ENCODE results near the gene SZT2. TPM values are rescaled to one million over a fixed set of nuclear protein-coding genes. Genes with fewer than 3 reads are reported as not detected.

Gene SZT2
- 5.6 and 8.0 TPM in 2 replicates for total RNA-seq (2016; rRNA removed; fragmentation: Illumina TruSeq; extraction: Trizol)
- total RNA-seq (2016; cell fraction: cytosol; rRNA removed; fragmentation: Illumina TruSeq; extraction: Trizol; ENCODE audit: low read depth) = 3.8 TPM in 2 replicates
- 4.3 and 9.7 TPM in 2 replicates for total RNA-seq (2016; cell fraction: insoluble cytoplasmic fraction; rRNA removed; fragmentation: Illumina TruSeq; extraction: Trizol)
- total RNA-seq (2016; cell fraction: membrane; rRNA removed; fragmentation: Illumina TruSeq; extraction: Trizol) = 3.6 TPM in 2 replicates
- 17.5 and 18.0 TPM in 2 replicates for total RNA-seq (2016; cell fraction: nucleus; rRNA removed; fragmentation: Illumina TruSeq; extraction: Trizol)
- polyA plus RNA-seq (2011; rRNA removed) = 8.8 and 9.8 TPM in 2 replicates
- polyA plus RNA-seq (2011; cell fraction: cytosol; rRNA removed) = 2.2 and 3.1 TPM in 2 replicates
- 58.1 and 68.7 TPM in 2 replicates for polyA plus RNA-seq (2011; cell fraction: nucleus; rRNA removed)
- 7.8 and 8.7 TPM in 2 replicates for polyA plus RNA-seq (2012)
- polyA plus RNA-seq (2016; cell fraction: cytosol; fragmentation: Illumina TruSeq; extraction: Trizol; ENCODE audit: low read depth) = 0.57 and 0.69 TPM in 2 replicates
- polyA plus RNA-seq (2016; cell fraction: insoluble cytoplasmic fraction; fragmentation: Illumina TruSeq; extraction: Trizol; ENCODE audit: low read depth) = 2.9 and 3.7 TPM in 2 replicates
- polyA plus RNA-seq (2016; cell fraction: membrane; fragmentation: Illumina TruSeq; extraction: Trizol; ENCODE audit: low read depth) = 1.2 and 1.3 TPM in 2 replicates
- 23.7 and 25.9 TPM in 2 replicates for polyA plus RNA-seq (2016; cell fraction: nucleus; fragmentation: Illumina TruSeq; extraction: Trizol; ENCODE audit: insufficient read depth, low read depth)
- polyA minus RNA-seq (2011; rRNA and poly(A)+ RNA removed; ENCODE audit: low replicate concordance) = 36.3 and 51.9 TPM in 2 replicates
- 3.5 and 5.0 TPM in 2 replicates for polyA minus RNA-seq (2011; cell fraction: cytosol; rRNA and poly(A)+ RNA removed)
- 55.9 and 71.0 TPM in 2 replicates for polyA minus RNA-seq (2011; cell fraction: nucleus; rRNA and poly(A)+ RNA removed)
- percentile 53 among the genes with signal in this experiment for Bru-seq, nascent RNA
- BruChase-seq, experiment 1, labeled RNA remaining after a 6-hour chase = percentile 65 among the genes with signal in this experiment
- BruChase-seq, experiment 2, labeled RNA remaining after a 2-hour chase = percentile 59 among the genes with signal in this experiment
- long read RNA-seq, experiment 1 = 0 reads
- long read RNA-seq, experiment 2, partial matches to known transcripts = 2 of 10 reads
- long read RNA-seq, experiment 2, other reads (novel, unspliced or antisense) = 8 of 10 reads

- Histone ChIP-seq H3K36me3 (replicated peaks in 1 of 2; ENCODE audit: control insufficient read depth in 1 of 2, insufficient read depth in 2 of 2, low read length in 2 of 2) (peaks cover 9 to 33% of the 10 kb centered on the region in 2 experiments), H4K20me1 (ENCODE audit: insufficient read depth, low read length) (no peaks in the 10 kb centered on the region), H3K27ac (ENCODE audit: extremely low read length, insufficient read depth, low read length) (peak within 1 kb of the TSS; percentile 82), H3K9me3 (ENCODE audit: low read length) (no peaks in the 10 kb centered on the region), H3K4me1 (ENCODE audit: insufficient read depth, low read length) (peaks cover 27% of the 10 kb centered on the region), H2AFZ (ENCODE audit: low read length) (peak within 1 kb of the TSS; percentile 35), H3K27me3 (ENCODE audit: control insufficient read depth in 1 of 2, insufficient read depth in 2 of 2, low read length in 2 of 2) (peaks cover 0 to 3% of the 10 kb centered on the region in 2 experiments; a peak in 1 of 5 replicates), H3K4me3 (replicated peaks in 1 of 3; ENCODE audit: insufficient read depth in 1 of 3, low read depth in 2 of 3, low read length in 3 of 3) (peak within 1 kb of the TSS; percentile 76 to 98 (median 85)), H3K9ac (ENCODE audit: insufficient read depth, low read depth, low read length) (peak within 1 kb of the TSS; percentile 91), H3K4me2 (ENCODE audit: low read depth, low read length) (peak within 1 kb of the TSS; percentile 96), H3K79me2 (ENCODE audit: insufficient read depth, low read length) (peaks cover 31% of the 10 kb centered on the region)
- intact Hi-C loops (cut with micrococcal nuclease; ENCODE audit: unreplicated experiment) (no loop called here), in situ Hi-C loops (cut with HindIII; ENCODE audit: extremely low pct_ligation_motif_present, low pct_unique_long_range_greater_than_20kb) (no loop called here)
- POLR2A ChIA-PET = interaction anchor here (0.6 to 2.1 kb wide), 8 partner anchors 13 to 260 kb away, joined by 3 to 21 read pairs (median 6); partner anchors contain the start of genes CDC20, ELOVL1 and KDM4A
- CTCF ChIA-PET (ENCODE audit: low intra/inter-chr PET ratio, low total read pairs) = no interaction called here
- WGBS (ENCODE audit: low lambda C conversion rate) = under 1% methylated on average over 47 of the region's 65 CpGs
- no TSS peak for BruUV-seq (replicated peaks)
- DNase-seq (ENCODE audit: low spot score) = peak; percentile 95
- ATAC-seq = peak; percentile 99
- peak; percentile 83 for FAIRE-seq
- peak; percentile 56; the same call in 1 of the 2 replicates for TF ChIP-seq CHD2 (IDR thresholded peaks at IDR 0.05; ENCODE audit: low read depth, low read length)
- TF ChIP-seq ZNF703 (CRISPR knock-in tag; IDR thresholded peaks at IDR 0.05; ENCODE audit: borderline replicate concordance) = no peak
- TF ChIP-seq DBP (CRISPR knock-in tag; IDR thresholded peaks at IDR 0.05; ENCODE audit: not compliant biosample characterization) = no peak
- TF ChIP-seq ZNF441 (CRISPR knock-in tag; IDR thresholded peaks at IDR 0.05; ENCODE audit: borderline replicate concordance) = no peak; the same call in 1 of the 2 replicates
- TF ChIP-seq KMT2B (CRISPR knock-in tag; IDR thresholded peaks at IDR 0.05) = peak; percentile 92
- peak; percentile 46; the same call in 1 of the 2 replicates for TF ChIP-seq SP5 (CRISPR knock-in tag; IDR thresholded peaks at IDR 0.05; ENCODE audit: borderline replicate concordance, low read depth)
- TF ChIP-seq FOSL1 (CRISPR knock-in tag; IDR thresholded peaks at IDR 0.05; ENCODE audit: borderline replicate concordance) = no peak
- no peak for TF ChIP-seq ZNF101 (CRISPR knock-in tag; IDR thresholded peaks at IDR 0.05; ENCODE audit: borderline replicate concordance, low read depth)
- no peak for TF ChIP-seq PAX8 (CRISPR knock-in tag; IDR thresholded peaks at IDR 0.05; ENCODE audit: borderline replicate concordance)
- TF ChIP-seq ZSCAN9 (CRISPR knock-in tag; IDR thresholded peaks at IDR 0.05; ENCODE audit: borderline replicate concordance) = peak; percentile 30; the same call in 1 of the 2 replicates
- no peak for TF ChIP-seq ZNF354B (CRISPR knock-in tag; IDR thresholded peaks at IDR 0.05)
- no peak for TF ChIP-seq JUN (CRISPR knock-in tag; IDR thresholded peaks at IDR 0.05)
- no peak for TF ChIP-seq ZNF674 (CRISPR knock-in tag; IDR thresholded peaks at IDR 0.05; ENCODE audit: low read depth)
- no peak for TF ChIP-seq ZNF496 (CRISPR knock-in tag; IDR thresholded peaks at IDR 0.05; ENCODE audit: insufficient replicate concordance)
- TF ChIP-seq MIER3 (CRISPR knock-in tag; IDR thresholded peaks at IDR 0.05; ENCODE audit: borderline replicate concordance) = peak; percentile 47; the same call in 1 of the 2 replicates
- peak; percentile 77 for TF ChIP-seq TAF1 (CRISPR knock-in tag; IDR thresholded peaks at IDR 0.05)
These were observed at the start of gene SZT2, which contains the start of gene MED8 for GRCh38 chr1:43389326-43390313. SZT2 (plus strand) TSS chr1:43389899; CDS start chr1:43389969, 70 bp downstream. MED8 (minus strand) TSS chr1:43389800; CDS start chr1:43389764, 36 bp downstream.
